ENCODE measurements around the gene SUN5. TPM values are rescaled to one million over a fixed set of nuclear protein-coding genes. Genes with fewer than 3 reads are reported as not detected.

SUN5 gene
- total RNA-seq, 1 donor from 2014 or later = not detected

DNA sequence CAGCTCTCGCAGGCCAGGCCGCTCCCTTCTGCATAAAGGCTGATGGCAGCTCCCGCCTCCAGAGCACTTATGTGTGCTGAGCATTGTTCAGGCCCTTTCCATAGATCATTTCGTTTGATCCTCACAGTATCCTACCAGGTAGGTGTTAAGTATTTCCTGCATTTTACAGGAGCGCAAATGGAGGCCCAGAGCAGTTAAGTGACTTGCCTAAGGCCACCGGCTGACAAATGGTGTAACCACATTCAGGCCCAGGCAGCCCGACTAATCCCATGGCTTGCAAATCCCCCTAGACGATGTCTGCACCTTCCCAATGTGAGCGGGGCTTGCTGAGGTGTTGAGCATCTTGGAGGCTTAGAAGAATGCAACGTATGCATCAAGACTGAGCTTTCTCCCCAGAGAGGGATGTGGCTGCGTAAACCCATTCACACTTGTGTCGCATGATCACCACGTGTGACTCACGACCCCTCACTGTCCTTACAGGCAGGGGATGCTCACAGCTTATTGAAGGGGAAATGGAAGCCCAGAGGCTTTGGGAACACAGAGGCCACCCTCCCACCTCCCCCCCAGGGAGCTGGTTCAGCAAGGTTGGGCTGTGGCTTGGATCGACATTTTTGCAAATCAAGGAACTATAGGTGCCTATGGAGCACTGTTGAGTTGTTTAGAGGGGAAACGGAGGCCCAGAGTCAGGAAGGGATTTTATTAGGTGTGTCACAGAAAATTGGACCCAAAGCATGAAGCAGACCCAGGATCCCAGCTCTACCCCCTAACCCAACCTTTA, 10.3 kb upstream of the SUN5 start:
- DNase-seq (ENCODE audit: low read depth in 2 of 2) = no peak

DNA sequence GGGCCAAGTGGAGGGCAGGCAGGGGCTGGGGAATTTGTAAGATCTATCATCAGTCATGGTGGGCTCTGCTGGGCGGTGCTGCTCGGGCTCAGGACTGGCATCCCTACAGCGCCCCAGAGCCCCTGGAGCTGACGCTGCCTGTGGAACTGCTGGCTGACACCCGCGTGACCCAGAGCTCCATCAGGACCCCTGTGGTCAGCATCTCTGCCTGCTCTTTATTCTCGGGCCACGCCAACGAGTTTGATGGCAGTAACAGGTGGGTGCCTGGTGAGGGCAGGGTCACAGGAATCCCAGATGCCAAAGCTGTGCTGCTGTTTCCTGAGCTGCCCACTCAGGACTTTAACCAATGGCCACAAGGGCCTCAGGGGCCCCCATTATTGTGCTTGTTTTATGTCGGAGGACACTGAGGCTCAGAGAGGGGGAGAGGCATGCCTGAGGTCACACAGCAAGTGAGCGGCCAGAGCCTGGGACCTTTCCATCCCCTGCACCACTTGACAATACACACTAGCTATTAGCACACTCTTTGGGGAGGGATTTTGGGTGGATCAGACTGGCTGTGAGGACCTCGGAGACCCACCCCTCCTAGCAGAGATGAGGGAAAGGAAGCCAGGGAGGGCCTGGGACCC, 9.6 kb upstream of the SUN5 start:
- DNase-seq (ENCODE audit: low read depth in 2 of 2) = no peak

DNA sequence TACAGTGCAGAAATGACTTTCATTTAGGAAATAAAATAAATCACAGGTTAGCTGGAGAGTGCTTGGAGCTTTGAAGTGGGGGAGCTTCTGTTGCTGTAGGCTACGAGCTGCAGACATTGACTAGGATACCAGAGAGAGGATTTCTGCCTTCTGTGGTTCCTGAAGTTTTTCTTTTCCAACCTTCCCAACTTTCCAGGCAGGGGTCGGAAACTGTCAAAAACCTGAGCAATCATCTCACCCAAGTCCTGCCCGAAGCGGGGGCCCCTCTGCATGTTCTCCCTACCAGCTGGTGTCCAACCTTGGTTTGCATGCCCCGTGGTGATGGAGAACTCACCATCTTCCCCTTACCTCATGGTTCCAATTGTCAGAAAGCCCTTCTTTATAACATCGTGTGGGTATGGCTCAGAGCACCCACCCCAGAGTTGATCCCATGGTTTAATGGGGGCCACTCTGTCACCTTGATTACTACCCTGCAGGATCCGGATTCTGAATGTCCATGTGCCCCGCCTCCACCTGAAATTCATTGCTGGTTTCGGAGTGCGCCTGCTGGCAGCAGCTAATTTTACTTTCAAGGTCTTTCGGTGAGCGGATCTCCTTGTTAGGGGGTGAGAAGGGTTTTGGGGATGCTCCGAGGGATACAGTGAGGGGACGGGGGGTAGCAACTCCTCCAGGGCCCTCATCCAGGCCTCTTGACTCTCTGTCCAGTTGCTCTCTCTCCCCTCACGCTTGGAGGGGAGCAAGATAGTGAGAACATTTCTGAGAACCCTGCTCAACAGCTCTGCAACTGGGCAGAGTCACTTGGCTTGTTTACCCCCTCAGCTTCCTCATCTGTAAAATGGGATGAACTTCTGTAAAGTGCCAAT, 8.3 kb upstream of the SUN5 start:
- no peak for DNase-seq (ENCODE audit: low read depth in 2 of 2)

DNA sequence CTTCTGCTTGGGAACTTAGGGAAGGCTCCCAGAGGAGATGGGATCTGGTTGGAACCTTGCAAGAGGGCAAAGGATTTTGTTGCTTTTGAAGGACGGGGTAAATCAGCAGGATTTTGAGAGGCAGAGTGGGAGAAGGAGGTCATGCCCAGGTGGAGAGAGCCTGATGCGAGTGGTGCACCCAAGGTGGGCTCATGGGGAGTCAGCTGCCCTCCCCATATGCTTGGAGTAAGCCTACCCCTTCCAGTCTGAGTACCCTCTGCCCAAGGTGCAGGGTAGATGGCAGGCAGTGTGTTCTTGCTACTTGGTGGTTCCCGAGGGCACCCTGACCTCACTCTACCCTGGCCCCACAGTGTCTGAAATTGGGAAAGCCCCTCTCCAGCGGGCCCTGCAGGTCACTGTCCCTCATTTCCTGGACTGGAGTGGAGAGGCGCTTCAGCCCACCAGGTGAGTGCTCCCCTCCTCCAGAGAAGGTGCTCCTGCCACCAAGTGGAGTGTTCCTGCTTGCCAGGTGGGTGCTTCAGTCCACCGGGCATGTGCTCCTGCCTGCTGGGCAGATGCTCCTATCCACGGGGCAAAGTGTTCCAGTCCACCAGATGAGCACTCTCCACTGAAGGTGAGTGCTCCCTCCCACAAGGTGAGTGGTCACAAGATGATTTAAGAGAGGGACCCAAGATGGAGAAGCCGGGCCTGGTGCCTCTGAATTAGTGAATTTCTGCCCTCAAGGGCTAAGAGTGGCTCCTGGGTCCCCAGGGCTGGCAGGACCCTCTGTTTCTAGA, 6.6 kb upstream of the SUN5 start:
- no peak for DNase-seq (ENCODE audit: low read depth in 2 of 2)

DNA sequence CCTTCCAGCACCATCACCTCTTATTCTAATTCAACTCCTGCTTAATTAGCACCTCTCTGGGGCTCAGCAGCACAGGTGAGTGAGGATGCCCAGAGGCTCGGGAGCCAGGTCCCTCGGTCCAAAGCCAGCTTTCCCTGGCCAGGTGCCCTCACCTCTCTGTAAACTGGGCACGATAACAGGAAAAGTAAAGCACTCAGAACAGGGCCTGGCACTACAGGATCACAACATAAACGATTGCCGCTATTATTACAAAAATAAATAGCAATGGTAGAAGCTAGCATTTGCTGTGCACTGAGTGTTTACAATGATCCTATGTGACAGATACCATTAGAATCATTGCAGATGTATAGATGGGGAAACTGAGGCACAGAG, 5.9 kb upstream of the SUN5 start:
- no peak for DNase-seq (ENCODE audit: low read depth in 2 of 2)

DNA sequence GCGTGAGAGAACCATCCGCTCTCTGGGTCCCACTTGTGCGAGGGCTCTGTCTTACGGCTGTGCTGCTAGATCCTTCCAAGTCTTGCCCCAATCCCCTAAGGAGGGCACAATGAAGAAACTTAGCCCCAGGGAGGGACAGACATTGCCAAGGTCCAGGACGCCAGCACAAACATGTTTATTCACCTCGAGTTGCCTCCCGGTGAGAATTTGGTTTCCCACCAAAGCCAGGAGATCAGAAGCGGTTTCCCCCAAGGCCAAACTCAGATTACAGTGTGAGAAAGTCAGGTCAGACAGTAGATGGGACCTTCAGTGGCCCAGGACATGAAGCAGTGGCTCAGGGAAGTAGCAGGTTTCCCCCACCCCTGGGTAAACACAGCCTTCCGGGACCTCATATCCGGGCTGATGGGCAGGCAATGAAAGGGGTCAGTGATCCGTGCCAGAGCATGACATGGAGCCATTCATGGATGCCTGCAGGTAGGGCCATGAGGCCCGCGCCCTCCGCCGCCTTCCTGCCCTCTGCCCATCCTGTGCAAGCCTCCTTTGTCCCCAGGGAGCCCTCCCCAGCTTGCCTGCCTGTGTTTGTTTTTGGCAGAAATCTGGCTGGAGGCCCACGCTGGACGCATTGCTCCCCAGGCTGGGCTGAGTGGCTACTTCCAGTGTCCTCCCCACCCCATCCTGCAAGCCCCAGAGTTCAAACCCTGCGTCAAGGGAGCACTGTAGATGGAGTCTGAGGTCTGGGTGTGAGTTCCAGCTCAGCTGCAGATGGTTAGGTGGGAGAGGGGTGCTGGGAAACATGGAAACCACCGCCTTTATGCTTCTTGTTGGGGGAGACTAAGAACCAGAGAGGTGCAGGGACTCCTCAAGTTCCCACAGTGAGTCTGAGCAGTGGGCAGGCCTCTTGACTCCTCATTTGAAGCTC, 5.2 kb upstream of the SUN5 start:
- DNase-seq (ENCODE audit: low read depth in 2 of 2) = peak in 1 of 2 donors; percentile 31

DNA sequence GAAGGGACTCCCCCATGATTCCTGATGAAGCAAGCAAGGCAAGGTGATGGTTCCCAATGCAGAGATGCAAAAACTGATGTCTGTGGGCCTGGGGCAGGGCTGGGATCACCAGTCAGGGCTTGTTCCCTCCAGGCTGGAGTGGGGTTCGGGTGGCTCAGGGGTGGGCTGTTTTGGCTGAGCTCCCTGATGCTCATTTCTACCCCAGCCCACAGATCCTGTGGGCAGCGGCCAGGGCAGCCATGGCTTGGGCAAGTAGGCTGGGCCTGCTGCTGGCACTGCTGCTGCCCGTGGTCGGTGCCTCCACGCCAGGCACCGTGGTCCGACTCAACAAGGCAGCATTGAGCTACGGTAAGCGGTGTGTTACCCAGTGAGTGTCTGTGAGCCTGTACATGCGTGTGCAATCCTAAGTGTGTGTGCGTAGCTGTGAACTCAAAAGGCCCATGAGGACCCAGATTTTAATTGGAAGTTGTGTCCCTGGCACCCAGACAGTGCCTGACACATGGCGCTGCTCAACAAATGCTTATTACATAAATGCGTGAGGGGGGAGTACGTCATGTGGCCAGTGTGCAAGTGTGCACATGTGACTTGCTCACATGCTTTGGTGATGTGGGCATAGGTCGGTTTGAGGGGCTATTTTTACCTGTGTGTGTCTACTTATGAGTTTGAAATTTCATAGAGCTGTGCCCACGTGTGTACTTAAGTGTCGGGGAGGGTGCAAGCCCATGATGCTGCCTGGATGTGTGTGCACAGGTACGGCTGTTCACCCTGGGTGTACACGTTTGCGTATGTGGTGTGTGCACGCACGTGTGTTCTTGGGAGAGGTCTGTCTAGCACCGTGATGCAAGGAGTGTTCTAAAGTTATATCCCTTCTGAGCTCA, 4.3 kb upstream of the SUN5 start:
- no peak for DNase-seq (ENCODE audit: low read depth in 2 of 2)

DNA sequence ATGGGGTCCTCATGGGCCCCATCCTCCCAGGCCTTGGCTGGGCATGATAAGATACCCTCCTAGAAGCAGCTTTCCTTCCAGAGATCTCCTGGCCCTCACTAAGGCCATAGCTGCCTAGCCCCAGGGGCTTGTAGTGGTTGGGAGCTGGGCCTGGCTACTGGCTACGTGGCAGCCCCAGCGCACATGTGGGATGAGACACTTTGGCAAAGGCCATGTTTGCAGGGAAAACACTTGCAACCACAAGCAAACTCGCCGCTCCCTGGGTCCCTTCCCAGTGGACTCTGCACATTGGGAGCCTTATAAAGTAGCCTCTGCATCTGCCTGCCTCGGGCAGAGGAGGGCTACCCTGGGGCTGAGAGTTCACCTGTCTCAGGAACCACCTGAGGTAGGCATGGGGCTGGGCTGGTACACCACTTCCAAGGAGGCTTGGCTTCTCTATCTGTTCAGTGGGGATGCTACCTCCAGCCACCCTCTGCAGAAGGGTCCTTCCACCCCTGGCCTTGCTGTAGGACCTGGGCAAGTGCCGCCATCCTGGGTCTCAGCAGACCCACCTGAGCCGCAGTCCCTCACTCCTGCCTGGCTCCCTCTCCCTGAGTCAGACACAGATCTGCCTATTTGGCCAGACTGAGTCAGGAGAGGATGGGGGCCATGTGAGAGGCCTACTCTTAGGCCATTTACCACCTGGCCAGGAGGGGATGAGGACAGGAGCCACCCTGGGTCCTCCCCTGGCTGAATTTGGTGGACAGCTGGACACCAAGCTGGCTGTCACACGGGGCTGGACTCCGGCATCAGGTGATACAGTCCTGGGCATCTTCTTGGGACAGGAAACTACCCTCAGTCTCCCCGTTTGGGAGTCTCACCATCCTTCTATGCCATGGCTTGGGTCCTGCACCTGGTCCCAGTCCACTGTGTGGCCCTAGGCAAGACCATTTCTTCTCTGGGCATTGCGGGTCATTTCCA, 3.4 kb upstream of the SUN5 start, which contains the start of gene BPIFB2:
Gene BPIFB2 (plus strand): TSS at position 329 of the 960 bp plus-strand sequence. CDS start 871 bp downstream, outside the sequence.
- DNase-seq (ENCODE audit: low read depth in 2 of 2) = no peak

DNA sequence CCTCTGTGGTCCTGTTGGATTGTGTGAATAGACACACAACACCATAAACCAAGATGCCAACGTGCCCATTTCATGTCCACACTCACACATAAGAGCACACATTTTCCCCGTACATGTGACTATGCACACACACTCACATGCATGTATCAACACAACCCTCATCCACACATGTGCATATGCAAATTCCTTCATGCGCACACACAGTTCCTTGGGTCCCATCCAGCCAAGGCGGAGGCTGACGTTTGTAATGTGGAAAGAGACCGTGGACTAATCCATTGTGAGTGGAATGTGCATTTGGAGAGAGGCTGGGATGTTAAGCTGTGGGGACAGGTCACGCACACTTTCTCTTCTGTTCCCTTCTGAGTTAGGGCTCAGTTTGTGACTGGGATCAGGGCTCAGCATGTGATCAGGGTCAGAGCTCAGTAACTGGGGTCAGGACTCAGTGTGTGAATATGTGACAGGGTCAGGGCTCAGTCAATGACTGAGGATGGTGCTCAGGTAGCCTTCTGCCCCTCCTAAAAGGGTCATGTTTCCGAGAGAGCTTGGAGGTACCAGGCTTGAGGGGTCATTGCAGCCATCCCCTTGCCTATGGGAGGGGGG, 2.6 kb upstream of the SUN5 start:
- DNase-seq (ENCODE audit: low read depth in 2 of 2) = no peak

DNA sequence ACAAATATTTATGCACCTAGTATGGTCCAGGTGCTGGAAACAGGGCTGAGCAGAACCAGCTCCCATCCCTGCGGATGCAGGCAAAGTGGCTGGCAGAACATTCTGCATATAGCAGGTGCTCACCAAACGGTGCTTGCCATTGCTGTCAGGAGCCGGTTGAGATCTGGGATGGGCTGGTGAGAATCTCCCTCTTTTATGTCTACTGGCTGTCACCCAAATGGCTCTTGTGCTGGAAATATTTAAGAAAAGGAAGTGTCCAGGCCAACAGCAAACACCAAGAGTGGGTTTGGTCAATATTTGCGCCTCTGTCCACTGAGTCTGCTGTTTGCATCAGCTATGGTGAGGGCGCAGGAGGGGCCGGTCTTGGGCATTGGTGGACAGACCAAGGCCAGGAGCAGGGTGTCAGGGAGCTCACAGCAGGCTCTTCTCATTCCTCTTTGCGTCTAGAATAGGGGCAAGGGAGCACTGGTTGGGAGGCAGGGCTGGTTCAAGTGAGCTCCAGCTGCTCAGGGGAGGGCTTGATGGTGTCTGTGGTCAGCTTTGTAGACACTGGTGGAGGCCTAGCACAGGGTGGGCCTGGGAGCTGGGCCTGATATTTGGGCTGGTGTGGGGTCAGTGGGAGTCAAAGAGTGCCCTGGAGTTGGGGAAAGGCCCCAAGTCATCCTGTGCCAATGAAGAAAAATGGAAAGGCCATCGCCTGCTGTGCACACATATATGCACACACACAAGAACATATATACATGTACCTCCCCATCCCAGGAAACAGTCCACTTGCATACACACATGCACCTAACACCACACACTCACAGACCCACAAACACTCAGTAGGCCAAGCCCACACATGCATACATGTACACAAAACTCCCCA, 1.9 kb upstream of the SUN5 start:
- DNase-seq (ENCODE audit: low read depth in 2 of 2) = no peak

DNA sequence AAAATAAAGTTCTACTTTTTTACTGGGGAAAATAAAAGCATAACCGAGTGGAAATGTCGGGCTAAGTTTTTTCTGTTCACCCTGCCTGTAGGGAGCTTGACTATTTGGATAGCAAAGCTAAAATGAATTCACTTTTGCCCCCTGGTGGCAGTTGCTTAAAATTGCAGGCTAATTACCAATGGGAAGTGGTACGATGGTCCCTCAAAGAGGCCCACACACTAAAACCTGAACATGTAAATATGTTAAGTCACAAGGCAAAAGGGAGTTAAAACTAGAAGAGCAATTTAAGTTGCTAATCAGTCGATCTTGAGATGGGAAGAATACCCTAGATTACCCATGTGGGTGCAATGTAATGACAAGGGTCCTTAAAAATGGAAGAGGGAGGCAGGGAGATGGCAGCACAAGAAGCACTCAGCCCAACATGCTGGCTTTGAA, 916 bp upstream of the SUN5 start:
- DNase-seq (ENCODE audit: low read depth in 2 of 2) = peak; percentile 14 to 15

DNA sequence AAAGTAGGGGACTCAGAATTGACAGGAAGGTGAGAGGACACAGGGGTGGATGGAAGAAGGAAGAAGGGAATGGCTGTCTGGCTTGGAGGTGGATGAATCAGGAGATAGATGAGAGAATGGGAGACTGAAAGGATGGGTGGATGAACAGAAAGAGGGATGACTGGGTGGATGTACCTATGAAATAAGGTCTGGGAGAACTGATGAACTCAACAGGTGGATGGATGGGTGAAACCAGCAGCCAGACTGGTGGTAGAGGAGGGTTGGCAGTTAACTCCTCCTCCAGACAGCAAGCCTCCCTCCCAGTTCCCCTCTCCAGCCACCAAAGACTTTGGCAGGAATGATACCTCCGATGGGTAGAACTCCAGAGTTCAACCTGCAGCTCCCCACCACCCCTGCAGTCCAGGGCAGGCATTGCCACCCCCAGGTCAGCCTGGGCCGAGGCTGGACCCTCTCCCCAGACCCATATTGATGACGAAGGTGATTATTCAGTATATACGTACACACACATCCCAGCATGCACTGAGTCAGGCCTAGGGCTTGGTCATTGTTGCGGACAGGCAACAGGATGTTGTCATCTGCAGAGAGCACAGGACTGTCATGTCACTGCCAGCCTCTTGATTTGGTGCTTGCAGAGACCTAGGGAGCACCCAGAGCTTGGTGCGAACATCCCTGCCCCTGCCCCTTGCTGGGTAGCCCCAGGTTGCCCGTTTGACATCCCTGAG, 2.0 kb downstream of the SUN5 start:
- DNase-seq (ENCODE audit: low read depth in 2 of 2) = no peak

DNA sequence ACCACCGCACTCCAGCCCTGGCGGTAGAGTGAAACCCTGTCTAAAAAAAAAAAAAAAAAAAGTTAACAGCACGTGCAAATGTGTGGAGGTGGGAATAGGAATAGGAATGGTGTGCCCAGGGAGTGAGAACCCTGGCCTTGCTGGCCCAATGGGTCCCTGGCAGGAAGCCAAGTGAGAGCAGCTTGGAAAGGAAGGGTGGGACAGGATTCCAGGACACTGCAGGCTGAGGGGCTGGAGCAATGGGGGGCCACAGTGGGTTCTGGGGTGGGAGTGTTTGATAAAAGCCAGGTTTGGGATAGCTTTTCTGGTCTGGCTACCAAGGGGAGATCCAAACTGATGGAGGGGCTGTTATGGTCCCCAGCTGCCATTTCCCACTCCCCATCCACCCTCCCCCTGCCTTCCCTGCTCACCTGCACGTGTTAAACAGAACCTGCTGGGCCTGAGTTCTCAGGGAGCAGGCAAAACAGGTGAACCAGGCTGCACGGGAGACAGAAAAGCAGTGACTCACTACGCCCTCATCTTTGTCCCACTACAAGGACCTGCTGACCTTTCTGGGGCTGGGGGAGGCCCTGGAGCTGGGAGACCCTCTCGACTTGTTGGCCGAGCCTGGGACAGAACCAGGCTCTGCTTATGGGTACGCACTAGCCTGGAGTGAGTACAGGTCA, 3.3 kb downstream of the SUN5 start:
- no peak for DNase-seq (ENCODE audit: low read depth in 2 of 2)

DNA sequence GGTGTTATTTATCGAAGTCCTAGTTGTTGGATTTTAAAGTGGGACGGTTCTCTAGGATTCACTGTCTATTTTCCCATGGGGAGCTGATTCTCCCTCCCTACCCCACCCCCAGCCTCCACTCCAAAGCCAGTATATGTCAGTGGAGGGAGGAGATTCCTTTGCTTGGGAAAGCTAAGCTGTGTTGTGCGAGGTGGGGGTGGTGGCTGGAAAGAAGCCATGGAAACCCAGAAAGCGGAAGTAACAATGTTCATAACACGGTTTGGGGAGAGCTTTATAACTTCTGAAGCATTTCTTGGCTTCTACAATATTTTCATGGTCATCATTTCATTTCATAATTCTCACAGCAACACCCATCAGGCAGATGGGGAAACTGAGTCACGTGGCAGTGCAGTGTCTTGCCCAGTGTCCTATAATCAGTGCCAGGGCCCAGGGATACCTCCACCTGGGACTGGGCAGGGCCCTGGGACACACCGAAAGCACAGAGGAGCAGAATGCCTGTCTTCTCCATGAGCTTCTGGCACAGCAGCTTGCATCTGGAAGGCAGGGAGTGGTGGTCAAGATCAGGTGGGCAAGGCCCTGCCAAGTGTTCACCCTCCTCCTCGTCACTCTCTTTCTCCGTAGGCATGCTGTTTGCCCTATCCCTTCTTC, 4.5 kb downstream of the SUN5 start:
- DNase-seq (ENCODE audit: low read depth in 2 of 2) = peak in 1 of 2 donors; percentile 45

DNA sequence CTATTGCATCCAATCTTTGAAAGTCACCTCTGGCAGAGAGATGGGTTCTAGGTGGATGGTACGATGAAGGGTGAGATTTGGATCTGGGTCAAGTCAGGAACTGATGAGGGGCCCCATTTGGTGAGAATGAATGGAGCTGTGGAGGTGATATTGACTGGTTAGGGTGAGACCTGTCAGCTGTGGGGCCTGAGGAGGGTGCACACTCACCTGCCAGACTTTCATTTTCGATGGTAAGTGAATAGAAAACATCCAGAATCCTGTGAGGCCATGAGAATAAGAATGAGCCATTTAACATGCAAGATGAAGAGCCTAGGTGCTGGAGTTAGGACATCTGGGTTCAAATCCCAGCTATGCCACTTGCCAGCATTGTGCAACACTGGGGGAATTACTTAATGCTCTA, 6.8 kb downstream of the SUN5 start:
- DNase-seq (ENCODE audit: low read depth in 2 of 2) = no peak

Measured in lung microvascular endothelial cell (primary cell).